Stimulated activated CD8-positive, alpha-beta memory T cell treated with anti-CD3 and anti-CD28 coated beads, Interleukin-2, amount 100 ng/mL, for 48 hours (primary cell): Measurements from ENCODE around the gene OR1E2.
A peak's percentile ranks its signal among the peaks of the same experiment; 100 is the strongest.
"Not testable (repeated sequence)": the region's sequence is repeated elsewhere in the genome, so short reads cannot be mapped to it uniquely, and the experiment has no call there.

ENCODE experiments used
- DNase-seq, 2 donors: peaks; one replicate each; pipeline ENCODE4 v3.0.0-alpha.2; 2020; ENCODE audit warnings: low read depth in 2 of 2

Gene OR1E2

GRCh38 chr17:3398310-3398709 lies 35.3 kb downstream of the OR1E2 start, which contains the start of gene OR1E1:
Gene OR1E1 (minus strand): TSS chr17:3398410. CDS start chr17:3398410, 0 bp downstream.
- no peak for DNase-seq

DNA sequence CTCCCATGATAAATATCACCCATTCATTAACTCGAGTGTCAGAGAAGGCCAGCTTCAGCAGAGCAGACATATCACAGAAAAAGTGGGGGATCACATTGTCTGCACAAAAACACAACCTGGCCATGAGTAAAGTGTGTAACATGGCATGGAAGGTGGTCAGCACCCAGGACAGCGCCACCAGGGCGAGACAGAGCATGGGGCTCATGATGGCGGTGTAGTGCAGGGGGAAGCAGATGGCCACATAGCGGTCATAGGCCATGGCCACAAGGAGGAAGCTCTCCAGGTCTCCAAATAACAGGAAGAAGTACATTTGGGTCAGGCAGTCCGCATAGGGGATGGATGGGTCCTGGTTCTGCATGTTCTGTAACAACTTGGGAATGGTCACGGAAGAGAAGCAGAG lies 35.8 kb downstream of the OR1E2 start:
- not testable (repeated sequence) for DNase-seq

GRCh38 chr17:3389791-3390190 lies 43.9 kb downstream of the OR1E2 start:
- DNase-seq: no peak

GRCh38 chr17:3385869-3386816 lies 47.5 kb downstream of the OR1E2 start, which contains the start of gene OR3A2:
Gene OR3A2 (minus strand): TSS chr17:3386308.
- DNase-seq: peak in 1 of 2 donors; percentile 9
